ENCODE data around the gene SYT12. TPM values are rescaled to one million over a fixed set of nuclear protein-coding genes. Genes with fewer than 3 reads are reported as not detected.

Gene SYT12
- total and polyA plus RNA-seq, 2 of the 4 experiments (the other 2 are of a cell fraction): 0.54 to 0.74 TPM

- H3K23ac ChIP-seq (ENCODE audit: low read depth, low read length): no peak overlapping the region
- WGBS, 2 experiments (ENCODE audit: extremely low coverage in 2 of 2, insufficient read length in 1 of 2): 91% methylated on average over 4 of the region's 11 CpGs; no CpG with 5 or more reads in 1 of the 2 experiments
- H2AFZ ChIP-seq (replicated peaks; ENCODE audit: low read length, poor library complexity): no peak overlapping the region
- no peak overlapping the region for H3K4me3 ChIP-seq (ENCODE audit: insufficient read depth, low read depth, low read length)
- POLR2A ChIA-PET (ENCODE audit: unreplicated experiment): no interaction called here
- no peak overlapping the region for H2BK120ac ChIP-seq (ENCODE audit: low read depth, low read length)
- no peak overlapping the region for H2AK9ac ChIP-seq (replicated peaks; ENCODE audit: low read depth, low read length, poor library complexity)
- no peaks in the 10 kb centered on the region for H3K79me1 ChIP-seq (ENCODE audit: low read depth in 1 of 2, low read length in 2 of 2)
- no peak overlapping the region for H3K9ac ChIP-seq (ENCODE audit: low read depth, low read length)
- H2BK15ac ChIP-seq (ENCODE audit: low read depth, low read length): no peak overlapping the region
- intact Hi-C loops (cut with micrococcal nuclease): no loop called here
- dilution Hi-C loops (cut with HindIII; ENCODE audit: low sequenced_read_pairs, unreplicated experiment): no loop called here
- no peak overlapping the region for H3K18ac ChIP-seq (ENCODE audit: low read depth, low read length)
- H3K27ac ChIP-seq (ENCODE audit: insufficient read depth, low read length): no peak overlapping the region
- CTCF ChIA-PET: no interaction called here
- ATAC-seq (ENCODE audit: low read depth): no peak
- H2AK5ac ChIP-seq (ENCODE audit: low read depth, low read length): no peak overlapping the region; the same call in 1 of the 2 replicates
- no peaks in the 10 kb centered on the region for H3K27me3 ChIP-seq (ENCODE audit: control insufficient read depth, insufficient read depth, low read length)
- no peak overlapping the region for H2BK5ac ChIP-seq (ENCODE audit: low read depth, low read length, poor library complexity, severe bottlenecking)
- no peaks in the 10 kb centered on the region for H3K4me1 ChIP-seq (ENCODE audit: control insufficient read depth, insufficient read depth, low read length)
- in situ Hi-C loops (cut with MboI; ENCODE audit: low sequenced_read_pairs): no loop called here
- H3K9me3 ChIP-seq (ENCODE audit: control insufficient read depth, insufficient read depth, low read length): no peaks in the 10 kb centered on the region
- no peak overlapping the region for H3K4me2 ChIP-seq (ENCODE audit: low read depth, low read length)
- no peak overlapping the region for H4K91ac ChIP-seq (ENCODE audit: insufficient read depth, low read depth, low read length)
- no peaks in the 10 kb centered on the region for H3K9me1 ChIP-seq (ENCODE audit: insufficient read depth, low read length)
- no peak overlapping the region for H4K5ac ChIP-seq (ENCODE audit: low read depth, low read length)
- no peak overlapping the region for H4K8ac ChIP-seq (ENCODE audit: low read depth in 2 of 2, low read length in 2 of 2)
- no peak overlapping the region for H2BK20ac ChIP-seq (ENCODE audit: low read depth, low read length)
- no peaks in the 10 kb centered on the region for H3K36me3 ChIP-seq (ENCODE audit: control insufficient read depth, insufficient read depth, low read length)
- no peak for TF ChIP-seq ELK1 (IDR thresholded peaks at IDR 0.05; ENCODE audit: borderline replicate concordance, low read depth, low read length)
- no peak for TF ChIP-seq FOS (IDR thresholded peaks at IDR 0.05; ENCODE audit: low read depth, low read length)
- no peak for TF ChIP-seq SMC3 (IDR thresholded peaks at IDR 0.05; ENCODE audit: low read depth, low read length)
- no peak for TF ChIP-seq NFE2L2 (IDR thresholded peaks at IDR 0.05; ENCODE audit: low read depth, low read length)
- no peak for TF ChIP-seq CHD1 (IDR thresholded peaks at IDR 0.05; ENCODE audit: low read depth, low read length)
- no peak for TF ChIP-seq BHLHE40 (IDR thresholded peaks at IDR 0.05; ENCODE audit: low read depth, low read length)
- no peak for TF ChIP-seq CTCF (conservative IDR thresholded peaks at IDR 0.05; ENCODE audit: low read depth, low read length)
- no peak for TF ChIP-seq CEBPB (IDR thresholded peaks at IDR 0.05; ENCODE audit: low read depth, low read length)
- TF ChIP-seq POLR2A (IDR thresholded peaks at IDR 0.05; ENCODE audit: low read depth, low read length): no peak
- TF ChIP-seq USF2 (IDR thresholded peaks at IDR 0.05; ENCODE audit: low read depth, low read length): no peak
- TF ChIP-seq MAZ (IDR thresholded peaks at IDR 0.05; ENCODE audit: borderline replicate concordance, low read depth, low read length): no peak
- no peak for TF ChIP-seq MXI1 (IDR thresholded peaks at IDR 0.05; ENCODE audit: borderline replicate concordance, low read depth, low read length)
- no peak for DNase-seq
- no peaks in the 10 kb centered on the region for H4K20me1 ChIP-seq (ENCODE audit: insufficient read depth, low read length)
- H3K56ac ChIP-seq (ENCODE audit: extremely low read depth, insufficient read depth, low read length): no peak overlapping the region
- H3K4ac ChIP-seq (ENCODE audit: low read depth, low read length): no peak overlapping the region
- no TSS peak for BruUV-seq (replicated peaks)
- no peak overlapping the region for H3K14ac ChIP-seq (replicated peaks; ENCODE audit: low read depth, low read length)
These were observed 49.4 kb downstream of the SYT12 start for GRCh38 chr11:67072295-67072694.
